Neuronal stem cell (in vitro differentiated cells): Measurements from ENCODE around the gene ARF1.

Source experiments
- DNase-seq: peaks from one replicate; pipeline ENCODE4 v3.0.0-alpha.2; 2013; ENCODE audit warnings: low spot score
- H2AFZ ChIP-seq: one replicate; pipeline ENCODE4 v1.6.1; 2013; ENCODE audit warnings: mild to moderate bottlenecking, low read length, inconsistent platforms
- H2AK5ac ChIP-seq: 2 replicates; pipeline ENCODE4 v1.6.1; 2013; ENCODE audit warnings: low read depth, mild to moderate bottlenecking, inconsistent platforms, low read length, moderate library complexity, mixed read lengths
- H2BK120ac ChIP-seq: 2 replicates; pipeline ENCODE4 v1.6.1; 2013; ENCODE audit warnings: low read depth, mild to moderate bottlenecking, inconsistent platforms, low read length, moderate library complexity, mixed read lengths
- H2BK12ac ChIP-seq: one replicate; pipeline ENCODE4 v1.6.1; 2013; ENCODE audit warnings: low read length, inconsistent platforms
- H2BK15ac ChIP-seq: 2 replicates; pipeline ENCODE4 v1.6.1; 2013; ENCODE audit warnings: mild to moderate bottlenecking, low read length, inconsistent platforms, mixed read lengths
- H2BK5ac ChIP-seq: one replicate; pipeline ENCODE4 v1.6.1; 2013; ENCODE audit warnings: inconsistent platforms, mild to moderate bottlenecking, low read length, moderate library complexity
- H3K14ac ChIP-seq: one replicate; pipeline ENCODE4 v1.6.1; 2013; ENCODE audit warnings: low read length, inconsistent platforms
- H3K18ac ChIP-seq: 2 replicates; pipeline ENCODE4 v1.6.1; 2013; ENCODE audit warnings: low read length, inconsistent platforms
- H3K23ac ChIP-seq: 2 replicates; pipeline ENCODE4 v1.6.1; 2013; ENCODE audit warnings: low read depth, mild to moderate bottlenecking, mixed read lengths, low read length, inconsistent platforms; ENCODE audit not compliant: poor library complexity
- H3K27ac ChIP-seq: replicated peaks from 3 replicates; pipeline ENCODE4 v1.5.1; 2013; ENCODE audit warnings: low read length, inconsistent platforms
- H3K27me3 ChIP-seq, 3 experiments: 2 replicates each; pipeline ENCODE4 v1.6.1; 2013; ENCODE audit warnings: low read length in 3 of 3, mild to moderate bottlenecking in 2 of 3, inconsistent platforms in 1 of 3, low read depth in 1 of 3, mixed read lengths in 1 of 3, moderate library complexity in 1 of 3; ENCODE audit not compliant: control insufficient read depth in 3 of 3, insufficient read depth in 3 of 3
- H3K36me3 ChIP-seq, 2 donors: replicated peaks in 1 of 2; 2 replicates each; pipeline ENCODE4 v1.6.1; 2013; ENCODE audit warnings: low read length in 2 of 2; ENCODE audit not compliant: control insufficient read depth in 2 of 2, insufficient read depth in 2 of 2
- H3K4ac ChIP-seq: 2 replicates; pipeline ENCODE4 v1.6.1; 2013; ENCODE audit warnings: inconsistent platforms, mild to moderate bottlenecking, low read length, moderate library complexity
- H3K4me1 ChIP-seq, 2 donors: 1 replicate in 1 of 2; 2 replicates in 1 of 2; pipeline ENCODE4 v1.6.1; 2013; ENCODE audit warnings: low read length in 2 of 2, low read depth in 1 of 2; ENCODE audit not compliant: control insufficient read depth in 2 of 2, insufficient read depth in 1 of 2
- H3K4me2 ChIP-seq: one replicate; pipeline ENCODE4 v1.6.1; 2013; ENCODE audit warnings: mild to moderate bottlenecking, low read length, inconsistent platforms; ENCODE audit not compliant: insufficient read depth, poor library complexity, severe bottlenecking
- H3K4me3 ChIP-seq, 2 donors: 2 replicates each; pipeline ENCODE4 v1.5.1; 2013; ENCODE audit warnings: low read length in 2 of 2, mild to moderate bottlenecking in 2 of 2, inconsistent platforms in 1 of 2, moderate library complexity in 1 of 2
- H3K79me1 ChIP-seq: one replicate; pipeline ENCODE4 v1.6.1; 2013; ENCODE audit warnings: low read depth, mild to moderate bottlenecking, inconsistent platforms, low read length, moderate library complexity
- H3K9ac ChIP-seq: one replicate; pipeline ENCODE4 v1.6.1; 2013; ENCODE audit warnings: mild to moderate bottlenecking, low read depth, low read length, inconsistent platforms; ENCODE audit not compliant: poor library complexity
- H3K9me3 ChIP-seq, 2 donors: replicated peaks in 1 of 2; 2 replicates each; pipeline versions ENCODE3 to v1.6.1; 2013; ENCODE audit warnings: low read length in 2 of 2, mild to moderate bottlenecking in 2 of 2, inconsistent platforms in 1 of 2, low read depth in 1 of 2, mixed read lengths in 1 of 2, moderate library complexity in 1 of 2; ENCODE audit not compliant: control insufficient read depth in 2 of 2, insufficient read depth in 1 of 2
- H4K8ac ChIP-seq: one replicate; pipeline ENCODE4 v1.6.1; 2013; ENCODE audit warnings: low read depth, mild to moderate bottlenecking, inconsistent platforms, low read length, moderate library complexity
- H4K91ac ChIP-seq: one replicate; pipeline ENCODE4 v1.6.1; 2013; ENCODE audit warnings: low read length, low read depth, mild to moderate bottlenecking, inconsistent platforms; ENCODE audit not compliant: poor library complexity
- WGBS, 2 donors: extraction: QIAGEN DNeasy Blood & Tissue Kit; methylation state at CpG; one replicate each; pipeline ENCODE4 v1.1.7; 2013; ENCODE audit warnings: missing lambda C conversion rate in 2 of 2, mixed read lengths in 1 of 2; ENCODE audit not compliant: insufficient read length in 2 of 2, insufficient replicate concordance in 1 of 2; ENCODE audit errors: extremely low coverage in 2 of 2; 5-methylcytosine and 5-hydroxymethylcytosine counted together

The ARF1 gene

DNA sequence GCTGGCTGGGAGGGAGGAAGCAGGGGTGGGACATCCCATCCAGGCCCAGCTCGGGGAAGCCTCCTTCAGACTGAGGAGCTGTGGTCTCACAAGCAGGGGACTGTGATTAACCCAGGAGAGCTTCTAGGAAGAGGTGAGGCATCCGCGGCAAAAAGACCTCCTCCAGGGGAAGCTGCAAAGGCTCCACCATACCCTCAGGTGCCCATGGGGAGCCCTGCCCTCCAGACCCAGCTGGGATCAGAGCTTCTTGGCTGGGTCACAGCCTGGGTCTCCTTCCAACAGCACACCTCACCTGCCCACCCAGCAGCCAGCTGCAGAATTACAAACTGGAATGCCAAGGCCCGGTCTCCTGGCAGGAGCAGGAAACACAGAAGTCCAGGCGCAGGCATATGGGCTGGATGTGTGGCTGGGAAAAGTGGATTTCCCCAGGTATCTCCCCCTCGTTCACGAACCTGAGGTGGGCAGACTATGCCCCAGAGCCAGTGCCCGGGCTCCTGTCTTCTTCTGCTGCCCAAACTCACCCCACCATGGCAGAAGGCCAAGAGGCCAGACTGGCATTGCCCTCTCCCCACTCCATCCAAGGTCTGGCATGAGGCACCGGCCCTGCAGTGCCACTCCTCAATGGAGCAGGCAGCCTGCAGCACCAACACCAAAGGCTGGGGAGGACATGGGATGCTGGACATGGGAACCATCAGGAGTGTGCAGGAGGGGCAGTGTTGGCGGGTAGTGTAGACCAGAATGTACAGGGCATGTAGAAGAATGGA is 15.4 kb upstream of the ARF1 start:
- peaks cover 3% of the 10 kb centered on the region for H3K79me1 ChIP-seq
- no peak overlapping the region for H3K4me2 ChIP-seq
- no peak overlapping the region for H3K4ac ChIP-seq
- no peak overlapping the region for H3K27ac ChIP-seq
- DNase-seq: no peak
- H4K91ac ChIP-seq: no peak overlapping the region
- H2BK120ac ChIP-seq: no peak overlapping the region
- no peak overlapping the region for H3K14ac ChIP-seq
- no peak overlapping the region for H4K8ac ChIP-seq
- H3K9ac ChIP-seq: no peak overlapping the region
- H2AFZ ChIP-seq: no peak overlapping the region
- no peak overlapping the region for H2BK12ac ChIP-seq
- H2AK5ac ChIP-seq: no peak overlapping the region
- H2BK15ac ChIP-seq: no peak overlapping the region
- H3K27me3 ChIP-seq: peaks cover 3 to 82% (median 54%) of the 10 kb centered on the region in 3 experiments
- no CpG with 5 or more reads among the region's 10 CpGs for WGBS, 2 donors
- H3K4me1 ChIP-seq: no peaks in the 10 kb centered on the region
- H2BK5ac ChIP-seq: no peak overlapping the region
- H3K9me3 ChIP-seq: peaks cover 0 to 3% of the 10 kb centered on the region in 2 donors
- H3K4me3 ChIP-seq: no peak overlapping the region
- no peaks in the 10 kb centered on the region for H3K36me3 ChIP-seq
- H3K23ac ChIP-seq: peak overlapping the region; percentile 80
- H3K18ac ChIP-seq: peak overlapping the region; percentile 71

DNA sequence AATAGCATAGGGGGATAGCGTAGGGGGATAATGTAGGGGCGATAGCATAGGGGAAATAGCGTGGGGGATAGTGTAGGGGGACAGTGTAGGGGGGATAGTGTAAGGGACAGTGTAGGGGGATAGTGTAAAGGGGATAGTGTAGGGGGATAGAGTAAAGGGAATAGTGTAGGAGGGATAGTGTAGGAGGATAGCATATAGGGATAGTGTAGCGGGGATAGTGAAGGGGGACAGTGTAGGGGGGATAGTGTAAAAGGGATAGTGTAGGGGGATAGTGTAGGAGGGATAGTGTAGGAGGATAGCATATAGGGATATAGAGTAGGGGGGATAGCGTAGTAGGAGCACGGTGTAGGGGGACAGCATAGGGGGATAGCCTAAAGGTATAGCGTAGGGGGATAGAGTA is 14.1 kb upstream of the ARF1 start:
- Histone ChIP-seq H3K18ac (no peak overlapping the region), H4K8ac (no peak overlapping the region), H2AK5ac (no peak overlapping the region), H3K27ac (no peak overlapping the region), H2AFZ (no peak overlapping the region), H3K36me3 (no peaks in the 10 kb centered on the region), H2BK120ac (no peak overlapping the region), H4K91ac (no peak overlapping the region), H3K4me3 (no peak overlapping the region), H3K9me3 (peaks cover 0 to 5% of the 10 kb centered on the region in 2 donors), H2BK5ac (no peak overlapping the region), H3K4ac (no peak overlapping the region), H3K9ac (no peak overlapping the region), H3K4me2 (no peak overlapping the region), H3K23ac (no peak overlapping the region), H2BK12ac (no peak overlapping the region), H3K14ac (no peak overlapping the region), H3K79me1 (peaks cover 3% of the 10 kb centered on the region), H3K27me3 (peaks cover 3 to 75% (median 58%) of the 10 kb centered on the region in 3 experiments), H2BK15ac (no peak overlapping the region), H3K4me1 (peaks cover 0 to 2% of the 10 kb centered on the region in 2 donors)
- DNase-seq: no peak
- 100% methylated on average over 5 of the region's 7 CpGs; no CpG with 5 or more reads in 1 of the 2 donors for WGBS, 2 donors

DNA sequence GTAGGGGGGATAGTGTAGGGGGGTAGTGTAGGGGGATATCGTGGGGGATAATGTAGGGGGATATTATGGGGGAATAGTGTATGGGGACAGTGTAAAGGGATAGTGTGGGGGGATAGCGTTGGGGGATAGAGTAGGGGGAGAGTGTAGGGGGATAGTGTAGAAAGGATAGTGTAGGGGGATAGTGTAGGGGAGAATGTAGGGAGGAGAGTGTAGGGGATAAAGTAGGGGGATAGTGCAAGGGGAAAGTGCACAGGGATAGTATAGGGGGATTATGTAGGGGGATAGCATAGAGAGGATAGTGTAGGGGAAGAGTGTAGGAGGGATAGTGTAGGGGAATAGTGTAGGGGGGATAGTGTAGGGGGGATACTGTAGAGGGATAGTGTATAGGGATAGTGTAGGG is 12.3 kb upstream of the ARF1 start:
- Histone ChIP-seq H3K9ac (no peak overlapping the region), H4K8ac (no peak overlapping the region), H3K4me1 (peaks cover 0 to 12% of the 10 kb centered on the region in 2 donors), H3K18ac (no peak overlapping the region), H2BK120ac (no peak overlapping the region), H3K36me3 (no peaks in the 10 kb centered on the region), H3K79me1 (peaks cover 3% of the 10 kb centered on the region), H3K14ac (no peak overlapping the region), H3K4me2 (no peak overlapping the region), H4K91ac (no peak overlapping the region), H3K27me3 (peaks cover 3 to 68% (median 58%) of the 10 kb centered on the region in 3 experiments), H3K23ac (no peak overlapping the region), H3K27ac (no peak overlapping the region), H2BK15ac (no peak overlapping the region), H2BK5ac (no peak overlapping the region), H3K4me3 (no peak overlapping the region), H2BK12ac (no peak overlapping the region), H2AFZ (no peak overlapping the region), H2AK5ac (no peak overlapping the region), H3K4ac (no peak overlapping the region), H3K9me3 (peaks cover 0 to 5% of the 10 kb centered on the region in 2 donors)
- DNase-seq: no peak
- WGBS, 2 donors: 100% methylated on average over 2 of the region's 2 CpGs; no CpG with 5 or more reads in 1 of the 2 donors

DNA sequence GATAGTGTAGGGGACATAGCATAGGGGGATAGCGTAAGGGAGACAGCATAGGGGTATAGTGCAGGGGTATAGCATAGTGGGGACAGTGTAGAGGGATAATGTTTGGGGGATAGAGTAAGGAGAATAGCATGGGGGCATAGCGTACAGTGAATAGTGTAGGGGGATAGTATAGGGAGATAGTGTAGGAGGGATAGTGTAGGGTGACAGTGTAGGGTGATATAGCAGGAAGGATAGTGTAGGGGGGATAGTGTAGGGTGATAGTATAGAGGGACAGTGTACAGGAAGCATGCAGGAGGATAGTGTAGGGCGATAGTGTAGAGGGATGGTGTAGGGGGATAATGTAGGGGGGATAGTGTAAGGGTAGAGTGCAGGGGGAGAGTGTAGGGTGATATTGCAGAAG is 11.7 kb upstream of the ARF1 start:
- H4K91ac ChIP-seq: no peak overlapping the region
- H2BK5ac ChIP-seq: no peak overlapping the region
- H2AFZ ChIP-seq: no peak overlapping the region
- no peak overlapping the region for H2BK120ac ChIP-seq
- DNase-seq: no peak
- peaks cover 3 to 62% (median 62%) of the 10 kb centered on the region in 3 experiments for H3K27me3 ChIP-seq
- H3K4me1 ChIP-seq: peaks cover 0 to 12% of the 10 kb centered on the region in 2 donors
- H3K4ac ChIP-seq: no peak overlapping the region
- H3K79me1 ChIP-seq: peaks cover 3% of the 10 kb centered on the region
- no peaks in the 10 kb centered on the region for H3K36me3 ChIP-seq
- H2BK12ac ChIP-seq: no peak overlapping the region
- no peak overlapping the region for H4K8ac ChIP-seq
- no peak overlapping the region for H2AK5ac ChIP-seq
- no peak overlapping the region for H3K27ac ChIP-seq
- 100% methylated on average over 1 to 2 of the region's 3 CpGs for WGBS, 2 donors
- no peak overlapping the region for H3K4me3 ChIP-seq
- no peak overlapping the region for H3K23ac ChIP-seq
- no peak overlapping the region for H2BK15ac ChIP-seq
- H3K18ac ChIP-seq: no peak overlapping the region
- no peak overlapping the region for H3K14ac ChIP-seq
- H3K4me2 ChIP-seq: no peak overlapping the region
- H3K9me3 ChIP-seq: peaks cover 0 to 5% of the 10 kb centered on the region in 2 donors
- H3K9ac ChIP-seq: no peak overlapping the region
